HUES64 (cell line): ENCODE results near the gene RNF215.

Experiments
- H3K27ac ChIP-seq: 2 replicates; pipeline ENCODE4 v1.7.0; 2013; ENCODE audit warnings: low read depth, low read length, inconsistent platforms
- H3K27me3 ChIP-seq: 2 replicates; pipeline ENCODE4 v1.6.1; 2013; ENCODE audit warnings: mild to moderate bottlenecking, low read length; ENCODE audit not compliant: insufficient read depth
- H3K36me3 ChIP-seq: 2 replicates; pipeline ENCODE4 v1.6.1; 2013; ENCODE audit warnings: mild to moderate bottlenecking, low read length; ENCODE audit not compliant: insufficient read depth
- H3K4me1 ChIP-seq: 2 replicates; pipeline ENCODE4 v1.6.1; 2013; ENCODE audit warnings: mild to moderate bottlenecking, low read length, moderate library complexity; ENCODE audit not compliant: insufficient read depth
- H3K4me3 ChIP-seq: 2 replicates; pipeline ENCODE4 v1.5.1; 2013; ENCODE audit warnings: mild to moderate bottlenecking, low read length, moderate library complexity
- H3K9ac ChIP-seq: 2 replicates; pipeline ENCODE4 v1.6.1; 2013; ENCODE audit warnings: mild to moderate bottlenecking, low read depth, low read length
- H3K9me3 ChIP-seq: 2 replicates; pipeline ENCODE4 v1.6.1; 2013; ENCODE audit warnings: low read depth, low read length; ENCODE audit not compliant: insufficient read depth
- WGBS: fragments of 150-250, 120-280 bp; methylation state at CpG from one replicate; pipeline ENCODE4 v1.1.7; 2013; ENCODE audit warnings: missing lambda C conversion rate; 5-methylcytosine and 5-hydroxymethylcytosine counted together

Gene RNF215

GRCh38 chr22:30420347-30421125, 33.3 kb upstream of the RNF215 start:
- peaks cover 26% of the 10 kb centered on the region; the same call in 1 of the 2 replicates for H3K4me1 ChIP-seq
- peaks cover 50% of the 10 kb centered on the region for H3K36me3 ChIP-seq
- no peak overlapping the region for H3K9ac ChIP-seq
- no peaks in the 10 kb centered on the region for H3K9me3 ChIP-seq
- H3K27ac ChIP-seq: no peak overlapping the region
- WGBS: 92% methylated on average over 5 of the region's 6 CpGs
- no peak overlapping the region for H3K4me3 ChIP-seq
- no peaks in the 10 kb centered on the region for H3K27me3 ChIP-seq

- Histone ChIP-seq H3K9ac (no peak overlapping the region), H3K27ac (no peak overlapping the region), H3K4me3 (no peak overlapping the region), H3K36me3 (peaks cover 73% of the 10 kb centered on the region), H3K9me3 (no peaks in the 10 kb centered on the region), H3K4me1 (peaks cover 10% of the 10 kb centered on the region; the same call in 1 of the 2 replicates), H3K27me3 (no peaks in the 10 kb centered on the region)
- WGBS: 100% methylated on average over 1 of the region's 1 CpG
These were observed 29.6 kb upstream of the RNF215 start for GRCh38 chr22:30416837-30417236.

GRCh38 chr22:30416403-30416802, 29.2 kb upstream of the RNF215 start:
- no peaks in the 10 kb centered on the region for H3K27me3 ChIP-seq
- H3K9ac ChIP-seq: no peak overlapping the region
- H3K4me3 ChIP-seq: no peak overlapping the region
- peaks cover 6% of the 10 kb centered on the region; the same call in 1 of the 2 replicates for H3K4me1 ChIP-seq
- H3K27ac ChIP-seq: no peak overlapping the region
- H3K9me3 ChIP-seq: no peaks in the 10 kb centered on the region
- WGBS: 94% methylated on average over 2 of the region's 2 CpGs
- peaks cover 75% of the 10 kb centered on the region for H3K36me3 ChIP-seq

GRCh38 chr22:30414525-30415047, 27.4 kb upstream of the RNF215 start:
- no peaks in the 10 kb centered on the region for H3K9me3 ChIP-seq
- peaks cover 69% of the 10 kb centered on the region for H3K36me3 ChIP-seq
- no peak overlapping the region for H3K4me3 ChIP-seq
- no peaks in the 10 kb centered on the region for H3K4me1 ChIP-seq
- H3K27me3 ChIP-seq: no peaks in the 10 kb centered on the region
- H3K9ac ChIP-seq: no peak overlapping the region
- WGBS: 92% methylated on average over 4 of the region's 4 CpGs
- no peak overlapping the region for H3K27ac ChIP-seq

- Histone ChIP-seq H3K9me3 (no peaks in the 10 kb centered on the region), H3K4me1 (no peaks in the 10 kb centered on the region), H3K4me3 (no peak overlapping the region), H3K27me3 (no peaks in the 10 kb centered on the region), H3K27ac (no peak overlapping the region), H3K9ac (no peak overlapping the region), H3K36me3 (peaks cover 70% of the 10 kb centered on the region)
- 93% methylated on average over 5 of the region's 5 CpGs for WGBS
These were observed 26.7 kb upstream of the RNF215 start for GRCh38 chr22:30413745-30414524.

- H3K36me3 ChIP-seq: peaks cover 70% of the 10 kb centered on the region
- no peaks in the 10 kb centered on the region for H3K9me3 ChIP-seq
These were observed 25.8 kb upstream of the RNF215 start for GRCh38 chr22:30413001-30413400.

GRCh38 chr22:30411780-30412179, 24.6 kb upstream of the RNF215 start:
- Histone ChIP-seq H3K27ac (no peak overlapping the region), H3K36me3 (peaks cover 66% of the 10 kb centered on the region), H3K4me1 (no peaks in the 10 kb centered on the region), H3K9ac (no peak overlapping the region), H3K9me3 (no peaks in the 10 kb centered on the region), H3K27me3 (no peaks in the 10 kb centered on the region), H3K4me3 (no peak overlapping the region)
- 86% methylated on average over 3 of the region's 3 CpGs for WGBS

More at GRCh38 chr22:30413001-30413400, 25.8 kb upstream of the RNF215 start:
- WGBS: 86% methylated on average over 4 of the region's 4 CpGs
- H3K27ac ChIP-seq: no peak overlapping the region
- no peak overlapping the region for H3K9ac ChIP-seq
- H3K4me3 ChIP-seq: no peak overlapping the region
- H3K4me1 ChIP-seq: no peaks in the 10 kb centered on the region
- H3K27me3 ChIP-seq: no peaks in the 10 kb centered on the region

GRCh38 chr22:30408388-30409102, 21.3 kb upstream of the RNF215 start:
- WGBS: 90% methylated on average over 13 of the region's 13 CpGs
- Histone ChIP-seq H3K4me1 (no peaks in the 10 kb centered on the region), H3K9ac (no peak overlapping the region), H3K4me3 (no peak overlapping the region), H3K36me3 (peaks cover 42% of the 10 kb centered on the region), H3K9me3 (no peaks in the 10 kb centered on the region), H3K27ac (no peak overlapping the region), H3K27me3 (no peaks in the 10 kb centered on the region)

GRCh38 chr22:30406400-30406799, 19.2 kb upstream of the RNF215 start:
- H3K27ac ChIP-seq: no peak overlapping the region
- peaks cover 29% of the 10 kb centered on the region for H3K36me3 ChIP-seq
- no peaks in the 10 kb centered on the region for H3K27me3 ChIP-seq
- WGBS: 94% methylated on average over 6 of the region's 6 CpGs
- no peak overlapping the region for H3K4me3 ChIP-seq
- H3K9me3 ChIP-seq: no peaks in the 10 kb centered on the region
- H3K9ac ChIP-seq: no peak overlapping the region
- peaks cover 9% of the 10 kb centered on the region; the same call in 1 of the 2 replicates for H3K4me1 ChIP-seq

- Histone ChIP-seq H3K9ac (no peak overlapping the region), H3K27me3 (no peaks in the 10 kb centered on the region), H3K4me3 (no peak overlapping the region), H3K27ac (no peak overlapping the region), H3K9me3 (no peaks in the 10 kb centered on the region), H3K4me1 (peaks cover 9% of the 10 kb centered on the region; the same call in 1 of the 2 replicates), H3K36me3 (peaks cover 26% of the 10 kb centered on the region)
- WGBS: 95% methylated on average over 4 of the region's 4 CpGs
These were observed 18.5 kb upstream of the RNF215 start for GRCh38 chr22:30405731-30406130.
